Thymus (tissue), 11 donors: ENCODE measurements around the gene FAM168A. TPM values are rescaled to one million over a fixed set of nuclear protein-coding genes. Genes with fewer than 3 reads are reported as not detected.

Source experiments
- DNase-seq, 9 donors: peaks; one replicate each; pipeline ENCODE4 v3.0.0-alpha.2; 2013; ENCODE audit warnings: low spot score in 9 of 9, low read depth in 6 of 9, missing footprints in 1 of 9
- H3K27ac ChIP-seq, 2 donors: one replicate each; pipeline ENCODE4 v1.5.1; 2013; ENCODE audit warnings: control low read depth in 1 of 2, low read depth in 1 of 2, low read length in 1 of 2, mild to moderate bottlenecking in 1 of 2, moderate library complexity in 1 of 2
- H3K27me3 ChIP-seq, 2 donors: one replicate each; pipeline ENCODE4 v1.5.1; 2013; ENCODE audit warnings: low read length in 1 of 2; ENCODE audit not compliant: control insufficient read depth in 2 of 2, insufficient read depth in 1 of 2
- H3K36me3 ChIP-seq, 2 donors: one replicate each; pipeline ENCODE4 v1.5.1; 2013; ENCODE audit warnings: low read length in 1 of 2, mild to moderate bottlenecking in 1 of 2, moderate library complexity in 1 of 2; ENCODE audit not compliant: control insufficient read depth in 2 of 2, insufficient read depth in 2 of 2
- H3K4me1 ChIP-seq, 2 donors: one replicate each; pipeline ENCODE4 v1.5.1; 2013; ENCODE audit warnings: low read length in 2 of 2; ENCODE audit not compliant: control insufficient read depth in 2 of 2, insufficient read depth in 2 of 2
- H3K4me3 ChIP-seq, 2 donors: one replicate each; pipeline ENCODE4 v1.5.1; 2013; ENCODE audit warnings: low read length in 2 of 2, control low read depth in 1 of 2, mild to moderate bottlenecking in 1 of 2
- H3K9me3 ChIP-seq, 2 donors: one replicate each; pipeline ENCODE4 v1.5.1; 2013; ENCODE audit warnings: low read length in 1 of 2, mild to moderate bottlenecking in 1 of 2; ENCODE audit not compliant: control insufficient read depth in 2 of 2, insufficient read depth in 1 of 2
- WGBS: extraction: QIAGEN DNeasy Blood & Tissue Kit; methylation state at CpG from one replicate; pipeline ENCODE4 v1.1.7; 2013; 5-methylcytosine and 5-hydroxymethylcytosine counted together
- polyA plus RNA-seq: library from polyadenylated mRNA; stranded (reverse); fragments of 200-250 nt; gene quantifications from one replicate; pipeline ENCODE4 v1.2.3, GENCODE V29; 2013
- total RNA-seq: library from RNA; stranded (reverse); fragments of 120-200 nt; gene quantifications from one replicate; pipeline ENCODE4 v1.2.4, GENCODE V29; 2013
- donor health status: healthy.

FAM168A gene
- total and polyA plus RNA-seq, 2 donors: 6.8 to 9.7 TPM

DNA sequence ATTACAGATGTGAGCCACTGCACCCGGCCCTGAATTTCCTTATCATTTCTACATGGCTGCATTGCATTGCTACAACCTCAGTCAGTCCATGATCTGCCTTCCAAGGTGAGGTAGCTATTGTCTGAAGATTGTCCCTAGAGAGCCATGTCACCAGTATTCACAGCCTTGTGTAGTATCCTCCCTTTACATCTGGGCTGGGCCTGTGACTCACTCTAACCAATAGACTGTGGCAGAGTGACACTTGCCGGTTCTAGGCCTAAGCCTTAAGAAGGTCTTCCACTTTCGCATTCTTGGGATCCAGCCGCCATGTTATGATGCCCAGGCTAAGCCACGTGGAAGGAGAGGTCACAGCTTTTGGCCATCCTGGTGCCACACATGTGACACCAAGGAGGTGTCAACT is 38.3 kb upstream of the FAM168A start:
- DNase-seq: no peak
- Histone ChIP-seq H3K27me3 (no peaks in the 10 kb centered on the region), H3K4me3 (no peak overlapping the region), H3K9me3 (peaks cover 0 to 5% of the 10 kb centered on the region in 2 donors), H3K36me3 (no peaks in the 10 kb centered on the region), H3K27ac (no peak overlapping the region), H3K4me1 (peaks cover 2 to 24% of the 10 kb centered on the region in 2 donors)
- 98% methylated on average over 5 of the region's 5 CpGs for WGBS

GRCh38 chr11:73635721-73636120 is 37.8 kb upstream of the FAM168A start:
- no peak for DNase-seq
- Histone ChIP-seq H3K9me3 (peaks cover 0 to 5% of the 10 kb centered on the region in 2 donors), H3K27ac (no peak overlapping the region), H3K4me3 (no peak overlapping the region), H3K4me1 (peaks cover under 1 to 24% of the 10 kb centered on the region in 2 donors), H3K27me3 (no peaks in the 10 kb centered on the region), H3K36me3 (no peaks in the 10 kb centered on the region)
- WGBS: 98% methylated on average over 5 of the region's 5 CpGs

GRCh38 chr11:73633999-73634398 is 36.1 kb upstream of the FAM168A start:
- Histone ChIP-seq H3K27me3 (no peaks in the 10 kb centered on the region), H3K9me3 (peaks cover 0 to 5% of the 10 kb centered on the region in 2 donors), H3K4me1 (peaks cover 0 to 17% of the 10 kb centered on the region in 2 donors), H3K36me3 (no peaks in the 10 kb centered on the region), H3K27ac (peak overlapping the region; percentile 47 to 66), H3K4me3 (no peak overlapping the region)
- 42% methylated on average over 2 of the region's 2 CpGs for WGBS
- DNase-seq: peak in 5 of 9 donors; percentile 24 to 72 (median 37)

DNA sequence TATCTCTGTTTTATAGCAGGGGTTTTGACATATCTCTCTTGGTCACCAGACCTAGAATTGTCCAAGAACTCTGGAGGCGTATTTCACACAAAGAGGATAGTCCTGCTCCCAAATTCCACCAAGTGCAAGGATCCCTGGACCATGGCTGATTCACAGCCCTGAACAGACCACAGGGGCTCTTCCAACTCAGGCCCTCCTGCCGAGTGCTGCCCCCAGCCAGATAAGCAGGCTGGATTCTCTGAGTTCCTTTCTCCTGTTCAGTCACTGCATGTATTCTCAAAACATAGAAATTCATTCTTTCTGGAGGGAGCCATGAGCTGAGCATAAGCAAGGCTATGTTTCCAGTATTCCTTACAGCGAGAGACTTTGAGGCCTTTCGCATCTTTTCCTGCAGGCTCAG is 35.1 kb upstream of the FAM168A start:
- Histone ChIP-seq H3K4me3 (no peak overlapping the region), H3K27me3 (no peaks in the 10 kb centered on the region), H3K9me3 (peaks cover 0 to 5% of the 10 kb centered on the region in 2 donors), H3K27ac (no peak overlapping the region), H3K36me3 (no peaks in the 10 kb centered on the region), H3K4me1 (peaks cover 0 to 17% of the 10 kb centered on the region in 2 donors)
- DNase-seq: no peak
- WGBS: 97% methylated on average over 4 of the region's 4 CpGs

DNA sequence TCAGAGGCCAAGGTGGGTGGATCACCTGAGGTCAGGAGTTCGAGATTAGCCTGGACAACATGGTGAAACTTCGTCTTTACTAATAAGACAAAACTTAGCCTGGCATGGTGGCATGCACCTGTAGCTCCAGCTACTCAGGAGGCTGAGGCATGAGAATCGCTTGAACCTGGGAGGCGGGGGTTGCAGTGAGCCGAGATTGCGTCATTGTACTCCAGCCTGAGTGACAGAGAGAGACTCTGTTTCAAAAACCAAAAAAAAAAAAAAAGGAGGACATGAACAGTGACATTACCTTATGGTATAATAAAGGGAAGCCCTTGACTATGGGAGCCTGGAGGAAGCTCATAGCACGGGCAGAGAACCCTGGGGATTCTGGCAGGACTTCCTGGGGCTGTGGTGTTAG is 32.0 kb upstream of the FAM168A start:
- Histone ChIP-seq H3K36me3 (no peaks in the 10 kb centered on the region), H3K4me3 (no peak overlapping the region), H3K9me3 (peaks cover 0 to 5% of the 10 kb centered on the region in 2 donors), H3K4me1 (peaks cover 0 to 15% of the 10 kb centered on the region in 2 donors), H3K27ac (no peak overlapping the region), H3K27me3 (peaks cover 0 to 4% of the 10 kb centered on the region in 2 donors)
- WGBS: 94% methylated on average over 7 of the region's 7 CpGs
- DNase-seq: no peak

- WGBS: 36% methylated on average over 19 of the region's 19 CpGs
- no peak overlapping the region for H3K4me3 ChIP-seq
- DNase-seq: peak in 7 of 9 donors; percentile 41 to 75 (median 57)
These were observed 27.9 kb upstream of the FAM168A start for GRCh38 chr11:73625696-73626318.

DNA sequence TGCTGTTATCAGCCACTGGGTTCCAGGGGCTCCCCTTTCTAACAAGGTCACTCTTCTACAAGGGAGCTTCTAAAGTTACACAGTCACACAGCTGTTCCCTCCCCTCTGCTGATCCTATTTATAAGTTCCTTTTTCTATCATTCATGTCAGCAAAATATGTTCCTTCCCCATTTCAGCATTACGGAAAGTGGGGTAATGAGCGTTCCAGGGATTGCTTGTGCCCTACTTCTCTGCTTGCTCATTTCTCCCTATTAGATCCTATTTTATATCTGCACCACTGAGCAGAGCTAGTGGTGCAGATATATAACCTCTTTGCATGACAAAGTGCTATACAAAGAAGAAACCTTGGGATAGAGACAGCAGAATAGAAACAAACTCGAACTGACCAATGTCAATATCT is 25.8 kb upstream of the FAM168A start:
- WGBS: 21% methylated on average over 3 of the region's 3 CpGs
- DNase-seq: no peak
- Histone ChIP-seq H3K4me1 (no peaks in the 10 kb centered on the region), H3K4me3 (no peak overlapping the region), H3K9me3 (no peaks in the 10 kb centered on the region), H3K27ac (no peak overlapping the region), H3K36me3 (no peaks in the 10 kb centered on the region), H3K27me3 (peaks cover 0 to 21% of the 10 kb centered on the region in 2 donors)

More at GRCh38 chr11:73625696-73626318, 27.9 kb upstream of the FAM168A start:
- Histone ChIP-seq H3K27me3 (peaks cover 0 to 21% of the 10 kb centered on the region in 2 donors), H3K4me1 (no peaks in the 10 kb centered on the region), H3K36me3 (no peaks in the 10 kb centered on the region), H3K9me3 (no peaks in the 10 kb centered on the region), H3K27ac (no peak overlapping the region)

- Histone ChIP-seq H3K27ac (no peak overlapping the region), H3K4me3 (no peak overlapping the region), H3K36me3 (no peaks in the 10 kb centered on the region), H3K4me1 (no peaks in the 10 kb centered on the region), H3K27me3 (peaks cover 0 to 21% of the 10 kb centered on the region in 2 donors), H3K9me3 (no peaks in the 10 kb centered on the region)
- DNase-seq: no peak
- WGBS: 82% methylated on average over 4 of the region's 4 CpGs
These were observed 25.1 kb upstream of the FAM168A start for GRCh38 chr11:73622926-73623593.

DNA sequence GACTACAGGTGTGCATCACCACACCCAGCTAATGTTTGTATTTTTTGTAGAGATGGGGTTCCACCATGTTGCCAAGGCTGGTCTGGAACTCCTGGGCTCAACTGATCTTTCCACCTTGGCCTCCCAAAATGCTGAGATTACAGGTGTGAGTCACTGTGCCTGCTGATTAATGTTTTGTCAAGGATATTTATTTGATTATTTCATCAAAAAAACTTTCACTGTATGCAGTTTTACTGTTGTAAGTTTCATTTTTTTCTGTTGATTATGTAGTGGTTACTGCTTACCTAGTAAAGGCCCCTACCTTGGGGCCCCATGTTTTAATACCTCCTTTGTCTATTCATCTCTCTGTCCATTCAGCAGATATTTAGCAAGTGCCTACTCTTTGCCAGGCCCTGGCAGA is 16.7 kb upstream of the FAM168A start:
- Histone ChIP-seq H3K4me1 (no peaks in the 10 kb centered on the region), H3K27ac (no peak overlapping the region), H3K4me3 (no peak overlapping the region), H3K9me3 (no peaks in the 10 kb centered on the region), H3K27me3 (no peaks in the 10 kb centered on the region), H3K36me3 (no peaks in the 10 kb centered on the region)
- DNase-seq: no peak
